ENCODE measurements around the gene ADAMTS6.
"Not testable (repeated sequence)": the region's sequence is repeated elsewhere in the genome, so short reads cannot be mapped to it uniquely, and the experiment has no call there.

ADAMTS6 gene

GRCh38 chr5:65326922-65327321, 154.8 kb downstream of the ADAMTS6 start:
- Mint-ChIP-seq H3K27ac (no peak overlapping the region), H3K36me3 (ENCODE audit: insufficient read depth) (no peaks in the 10 kb centered on the region)
- DNase-seq, result no peak

GRCh38 chr5:65324226-65324625, 157.5 kb downstream of the ADAMTS6 start:
- Mint-ChIP-seq H3K36me3 (ENCODE audit: insufficient read depth) (no peaks in the 10 kb centered on the region), H3K4me3 (no peak overlapping the region), H3K27me3 (no peaks in the 10 kb centered on the region), H3K27ac (no peak overlapping the region), H3K9me3 (no peaks in the 10 kb centered on the region), H3K4me1 (ENCODE audit: low read depth in 2 of 2) (no peaks in the 10 kb centered on the region)
- ATAC-seq (replicated peaks), result no peak
- no peak for DNase-seq

More at GRCh38 chr5:65326922-65327321, 154.8 kb downstream of the ADAMTS6 start:
- H3K4me1 Mint-ChIP-seq (ENCODE audit: low read depth in 2 of 2), result no peaks in the 10 kb centered on the region
- no peaks in the 10 kb centered on the region for H3K27me3 Mint-ChIP-seq
- no peaks in the 10 kb centered on the region for H3K9me3 Mint-ChIP-seq
- no peak overlapping the region for H3K4me3 Mint-ChIP-seq
- no peak for ATAC-seq (replicated peaks)

- H3K36me3 Mint-ChIP-seq (ENCODE audit: insufficient read depth); H3K27me3 Mint-ChIP-seq; ATAC-seq (replicated peaks); H3K4me1 Mint-ChIP-seq (ENCODE audit: low read depth in 2 of 2); H3K9me3 Mint-ChIP-seq; DNase-seq; H3K27ac Mint-ChIP-seq; H3K4me3 Mint-ChIP-seq: not testable (repeated sequence)
Observed at GRCh38 chr5:65320704-65321103, 161.0 kb downstream of the ADAMTS6 start.

GRCh38 chr5:65320250-65320649, 161.5 kb downstream of the ADAMTS6 start:
- Mint-ChIP-seq H3K9me3 (no peaks in the 10 kb centered on the region), H3K27me3 (no peaks in the 10 kb centered on the region), H3K4me1 (ENCODE audit: low read depth in 2 of 2) (no peaks in the 10 kb centered on the region), H3K36me3 (ENCODE audit: insufficient read depth) (no peaks in the 10 kb centered on the region), H3K4me3 (no peak overlapping the region), H3K27ac (no peak overlapping the region)
- ATAC-seq (replicated peaks) (no peak), DNase-seq (no peak)

- ATAC-seq (replicated peaks) (no peak), DNase-seq (no peak)
- Mint-ChIP-seq H3K36me3 (ENCODE audit: insufficient read depth) (no peaks in the 10 kb centered on the region), H3K27ac (no peak overlapping the region), H3K27me3 (no peaks in the 10 kb centered on the region), H3K9me3 (no peaks in the 10 kb centered on the region), H3K4me1 (ENCODE audit: low read depth in 2 of 2) (no peaks in the 10 kb centered on the region), H3K4me3 (no peak overlapping the region)
Observed at GRCh38 chr5:65307931-65308330, 173.8 kb downstream of the ADAMTS6 start.

- H3K4me3 Mint-ChIP-seq, result no peak overlapping the region
- no peak for ATAC-seq (replicated peaks)
- no peaks in the 10 kb centered on the region for H3K9me3 Mint-ChIP-seq
- no peaks in the 10 kb centered on the region for H3K36me3 Mint-ChIP-seq (ENCODE audit: insufficient read depth)
- no peak overlapping the region for H3K27ac Mint-ChIP-seq
- no peak for DNase-seq
- H3K27me3 Mint-ChIP-seq, result no peaks in the 10 kb centered on the region
- no peaks in the 10 kb centered on the region for H3K4me1 Mint-ChIP-seq (ENCODE audit: low read depth in 2 of 2)
Observed at GRCh38 chr5:65307088-65307487, 174.6 kb downstream of the ADAMTS6 start.

GRCh38 chr5:65305913-65306312, 175.8 kb downstream of the ADAMTS6 start:
- Mint-ChIP-seq H3K27ac (no peak overlapping the region), H3K4me1 (ENCODE audit: low read depth in 2 of 2) (no peaks in the 10 kb centered on the region), H3K9me3 (no peaks in the 10 kb centered on the region), H3K4me3 (no peak overlapping the region), H3K27me3 (no peaks in the 10 kb centered on the region), H3K36me3 (ENCODE audit: insufficient read depth) (no peaks in the 10 kb centered on the region)
- no peak for DNase-seq
- no peak for ATAC-seq (replicated peaks)

- peaks cover 0 to 6% of the 10 kb centered on the region in 2 donors for H3K27me3 Mint-ChIP-seq
- no peak overlapping the region for H3K27ac Mint-ChIP-seq
- ATAC-seq (replicated peaks), result no peak
- no peaks in the 10 kb centered on the region for H3K36me3 Mint-ChIP-seq (ENCODE audit: insufficient read depth)
- H3K9me3 Mint-ChIP-seq, result no peaks in the 10 kb centered on the region
- no peak overlapping the region for H3K4me3 Mint-ChIP-seq
- no peak for DNase-seq
- H3K4me1 Mint-ChIP-seq (ENCODE audit: low read depth in 2 of 2), result no peaks in the 10 kb centered on the region
Observed at GRCh38 chr5:65299861-65300260, 181.9 kb downstream of the ADAMTS6 start.

- ATAC-seq (replicated peaks), result no peak
- H3K9me3 Mint-ChIP-seq, result no peaks in the 10 kb centered on the region
- no peaks in the 10 kb centered on the region for H3K36me3 Mint-ChIP-seq (ENCODE audit: insufficient read depth)
Observed at GRCh38 chr5:65296067-65296466, 185.7 kb downstream of the ADAMTS6 start.

GRCh38 chr5:65292196-65292595, 189.5 kb downstream of the ADAMTS6 start:
- H3K27ac Mint-ChIP-seq, result no peak overlapping the region
- H3K4me3 Mint-ChIP-seq, result no peak overlapping the region
- DNase-seq, result no peak
- H3K27me3 Mint-ChIP-seq, result no peaks in the 10 kb centered on the region
- H3K9me3 Mint-ChIP-seq, result no peaks in the 10 kb centered on the region
- H3K4me1 Mint-ChIP-seq (ENCODE audit: low read depth in 2 of 2), result no peaks in the 10 kb centered on the region
- no peak for ATAC-seq (replicated peaks)
- no peaks in the 10 kb centered on the region for H3K36me3 Mint-ChIP-seq (ENCODE audit: insufficient read depth)

More at GRCh38 chr5:65296067-65296466, 185.7 kb downstream of the ADAMTS6 start:
- DNase-seq, result no peak
- Mint-ChIP-seq H3K4me1 (ENCODE audit: low read depth in 2 of 2) (no peaks in the 10 kb centered on the region), H3K4me3 (no peak overlapping the region), H3K27ac (no peak overlapping the region), H3K27me3 (peaks cover 0 to 6% of the 10 kb centered on the region in 2 donors)

- no peaks in the 10 kb centered on the region for H3K36me3 Mint-ChIP-seq (ENCODE audit: insufficient read depth)
- no peaks in the 10 kb centered on the region for H3K27me3 Mint-ChIP-seq
- H3K4me3 Mint-ChIP-seq, result no peak overlapping the region
Observed at GRCh38 chr5:65290677-65291076, 191.0 kb downstream of the ADAMTS6 start.

GRCh38 chr5:65288657-65289056, 193.1 kb downstream of the ADAMTS6 start:
- Mint-ChIP-seq H3K4me1 (ENCODE audit: low read depth in 2 of 2) (no peaks in the 10 kb centered on the region), H3K4me3 (no peak overlapping the region), H3K9me3 (no peaks in the 10 kb centered on the region), H3K36me3 (ENCODE audit: insufficient read depth) (no peaks in the 10 kb centered on the region), H3K27me3 (no peaks in the 10 kb centered on the region), H3K27ac (no peak overlapping the region)
- DNase-seq (no peak), ATAC-seq (replicated peaks) (no peak)

More at GRCh38 chr5:65290677-65291076, 191.0 kb downstream of the ADAMTS6 start:
- Mint-ChIP-seq H3K27ac (no peak overlapping the region), H3K9me3 (no peaks in the 10 kb centered on the region), H3K4me1 (ENCODE audit: low read depth in 2 of 2) (no peaks in the 10 kb centered on the region)
- DNase-seq, result no peak
- ATAC-seq (replicated peaks), result no peak

- DNase-seq, result no peak
- H3K4me1 Mint-ChIP-seq (ENCODE audit: low read depth in 2 of 2), result no peaks in the 10 kb centered on the region
- H3K36me3 Mint-ChIP-seq (ENCODE audit: insufficient read depth), result no peaks in the 10 kb centered on the region
- no peak overlapping the region for H3K27ac Mint-ChIP-seq
- ATAC-seq (replicated peaks), result no peak
- H3K27me3 Mint-ChIP-seq, result peaks cover 0 to 5% of the 10 kb centered on the region in 2 donors
- H3K9me3 Mint-ChIP-seq, result no peaks in the 10 kb centered on the region
- no peak overlapping the region for H3K4me3 Mint-ChIP-seq
Observed at GRCh38 chr5:65279603-65280002, 202.1 kb downstream of the ADAMTS6 start.

GRCh38 chr5:65276178-65276890, 205.4 kb downstream of the ADAMTS6 start:
- no peak overlapping the region for H3K4me3 Mint-ChIP-seq
- H3K27ac Mint-ChIP-seq, result no peak overlapping the region
- H3K4me1 Mint-ChIP-seq (ENCODE audit: low read depth in 2 of 2), result no peaks in the 10 kb centered on the region
- no peaks in the 10 kb centered on the region for H3K9me3 Mint-ChIP-seq
- peaks cover 0 to 5% of the 10 kb centered on the region in 2 donors for H3K27me3 Mint-ChIP-seq
- no peaks in the 10 kb centered on the region for H3K36me3 Mint-ChIP-seq (ENCODE audit: insufficient read depth)
- no peak for ATAC-seq (replicated peaks)
- no peak for DNase-seq
